ENCODE results near the gene UBE4B. TPM values are rescaled to one million over a fixed set of nuclear protein-coding genes. Genes with fewer than 3 reads are reported as not detected.
A peak's percentile ranks its signal among the peaks of the same experiment; 100 is the strongest.

Gene UBE4B
- total and polyA plus RNA-seq, 9 of the 15 experiments (the other 6 are each of a cell fraction or from before 2014, with no cell fraction given): 11.7 to 73.7 (median 40.1) TPM

DNA sequence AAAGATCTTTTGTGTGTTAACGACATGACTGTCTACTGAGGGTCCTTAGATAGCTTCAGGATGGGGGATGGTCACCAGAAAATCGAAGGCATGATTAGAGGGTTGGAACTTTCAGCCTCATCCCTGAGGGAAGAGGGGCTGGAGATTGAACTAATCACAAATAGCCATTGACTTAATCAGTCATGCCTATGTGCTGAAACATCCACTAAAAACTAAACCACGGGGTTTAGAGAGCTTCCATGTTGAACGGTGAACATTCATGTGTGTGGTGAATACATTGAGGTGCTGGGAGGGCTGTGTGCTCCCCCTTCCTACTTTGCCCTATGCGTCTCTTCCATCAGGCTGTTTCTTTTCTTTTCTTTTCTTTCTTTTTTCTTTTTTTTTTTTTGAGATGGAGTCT lies 18.7 kb upstream of the UBE4B start:
- WGBS (ENCODE audit: insufficient coverage, low coverage, missing lambda C conversion rate): 18% methylated on average over 5 of the region's 5 CpGs
- Histone ChIP-seq H4K20me1 (replicated peaks; ENCODE audit: control insufficient read depth, insufficient read depth, low read length) (no peaks in the 10 kb centered on the region), H3K9me1 (ENCODE audit: control insufficient read depth, insufficient read depth, low read length) (no peaks in the 10 kb centered on the region), H3K9ac (ENCODE audit: insufficient read depth in 1 of 2, low read depth in 2 of 2, low read length in 2 of 2) (no peak overlapping the region), H3K27ac (ENCODE audit: extremely low read depth, low read depth, low read length) (no peak overlapping the region), H3K4me2 (ENCODE audit: insufficient read depth, low read length) (no peak overlapping the region), H3K79me2 (ENCODE audit: control insufficient read depth, insufficient read depth, low read length) (no peaks in the 10 kb centered on the region), H3K36me3 (ENCODE audit: control insufficient read depth, insufficient read depth, low read length) (no peaks in the 10 kb centered on the region), H3K4me1 (replicated peaks in 1 of 2; ENCODE audit: control insufficient read depth in 2 of 2, insufficient read depth in 2 of 2, low read length in 2 of 2) (peaks cover 0 to 5% of the 10 kb centered on the region in 2 experiments; a peak in 2 of 5 replicates), H3K9me3 (replicated peaks; ENCODE audit: control insufficient read depth, insufficient read depth, low read depth, low read length) (no peaks in the 10 kb centered on the region), H3K27me3 (ENCODE audit: control insufficient read depth in 2 of 2, insufficient read depth in 2 of 2, low read length in 2 of 2) (no peaks in the 10 kb centered on the region; a peak in 1 of 5 replicates), H3K4me3 (no peak overlapping the region), H2AFZ (ENCODE audit: low read depth, low read length) (peak overlapping the region; percentile 14; the same call in 1 of the 2 replicates)
- ChIA-PET POLR2A (interaction anchor here (2.5 kb wide), 1 partner anchor 7 kb away, joined by 9 read pairs; no protein-coding TSS in a partner anchor), CTCF (ENCODE audit: low intra/inter-chr PET ratio) (no interaction called here)
- in situ Hi-C loops (cut with MboI): no loop called here
- DNase-seq (ENCODE audit: extremely low read depth in 1 of 4, low spot score in 3 of 4) (no peak), FAIRE-seq (no peak), ATAC-seq (no peak)
- BruUV-seq (replicated peaks): no TSS peak
- intact Hi-C loops (cut with micrococcal nuclease): no loop called here
- TF ChIP-seq ZNF121 (CRISPR knock-in tag; conservative IDR thresholded peaks at IDR 0.05): 0 out of 2 replicates have a peak, but pooled peaks have one; percentile 40
- TF ChIP-seq GABPA (tag; conservative IDR thresholded peaks at IDR 0.05; ENCODE audit: low read depth): no peak

DNA sequence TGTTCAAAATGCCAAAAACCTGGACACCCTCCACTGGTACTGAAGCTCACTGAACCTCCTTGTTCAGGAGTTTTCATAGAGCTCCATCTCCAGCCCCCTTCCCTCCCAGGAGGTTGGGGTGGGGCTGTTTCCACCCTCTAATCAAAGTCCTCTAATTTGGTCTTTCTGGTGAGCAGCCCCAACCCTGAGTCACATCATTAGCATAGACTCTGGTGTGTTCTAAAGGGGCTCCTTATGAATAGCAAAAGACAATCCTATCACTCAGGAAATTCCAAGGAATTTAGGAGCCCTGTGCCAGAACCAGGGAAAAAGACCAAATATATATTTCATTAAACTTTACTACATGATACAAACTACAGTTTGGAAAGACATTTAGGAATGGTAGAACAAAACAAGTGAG lies 13.2 kb upstream of the UBE4B start:
- no peaks in the 10 kb centered on the region for H3K27me3 ChIP-seq (ENCODE audit: control insufficient read depth in 2 of 2, insufficient read depth in 2 of 2, low read length in 2 of 2)
- no peaks in the 10 kb centered on the region for H3K9me1 ChIP-seq (ENCODE audit: control insufficient read depth, insufficient read depth, low read length)
- no peak for DNase-seq (ENCODE audit: extremely low read depth in 1 of 4, low spot score in 3 of 4)
- H3K9me3 ChIP-seq (replicated peaks; ENCODE audit: control insufficient read depth, insufficient read depth, low read depth, low read length): no peaks in the 10 kb centered on the region; the same call in 1 of the 2 replicates
- ATAC-seq: no peak
- H3K4me3 ChIP-seq: no peak overlapping the region
- FAIRE-seq: no peak
- no peaks in the 10 kb centered on the region for H4K20me1 ChIP-seq (replicated peaks; ENCODE audit: control insufficient read depth, insufficient read depth, low read length)
- no peak overlapping the region for H3K27ac ChIP-seq (ENCODE audit: extremely low read depth, low read depth, low read length)
- peaks cover 0 to 5% of the 10 kb centered on the region in 2 experiments; a peak in 2 of 5 replicates for H3K4me1 ChIP-seq (replicated peaks in 1 of 2; ENCODE audit: control insufficient read depth in 2 of 2, insufficient read depth in 2 of 2, low read length in 2 of 2)
- no peak overlapping the region for H3K9ac ChIP-seq (ENCODE audit: insufficient read depth in 1 of 2, low read depth in 2 of 2, low read length in 2 of 2)
- CTCF ChIA-PET (ENCODE audit: low intra/inter-chr PET ratio): no interaction called here
- H2AFZ ChIP-seq (ENCODE audit: low read depth, low read length): no peak overlapping the region
- in situ Hi-C loops (cut with MboI): no loop called here
- H3K4me2 ChIP-seq (ENCODE audit: insufficient read depth, low read length): no peak overlapping the region
- H3K79me2 ChIP-seq (ENCODE audit: control insufficient read depth, insufficient read depth, low read length): no peaks in the 10 kb centered on the region
- POLR2A ChIA-PET: interaction anchor here (0.7 kb wide), 1 partner anchor 15 kb away, joined by 3 read pairs; no protein-coding TSS in a partner anchor
- no peaks in the 10 kb centered on the region for H3K36me3 ChIP-seq (ENCODE audit: control insufficient read depth, insufficient read depth, low read length)
- intact Hi-C loops (cut with micrococcal nuclease): no loop called here
- BruUV-seq (replicated peaks): no TSS peak
- TF ChIP-seq CEBPB (tag; IDR thresholded peaks at IDR 0.05) (no peak), ZNF124 (CRISPR knock-in tag; IDR thresholded peaks at IDR 0.05) (no peak), CBX1 (IDR thresholded peaks at IDR 0.05; ENCODE audit: low read depth) (no peak), MAZ (CRISPR knock-in tag; conservative IDR thresholded peaks at IDR 0.05 in 1 of 2, IDR thresholded peaks at IDR 0.05 in 1 of 2) (no peak), SMARCE1 (IDR thresholded peaks at IDR 0.05) (no peak)
- TF ChIP-seq, protein P1, sequence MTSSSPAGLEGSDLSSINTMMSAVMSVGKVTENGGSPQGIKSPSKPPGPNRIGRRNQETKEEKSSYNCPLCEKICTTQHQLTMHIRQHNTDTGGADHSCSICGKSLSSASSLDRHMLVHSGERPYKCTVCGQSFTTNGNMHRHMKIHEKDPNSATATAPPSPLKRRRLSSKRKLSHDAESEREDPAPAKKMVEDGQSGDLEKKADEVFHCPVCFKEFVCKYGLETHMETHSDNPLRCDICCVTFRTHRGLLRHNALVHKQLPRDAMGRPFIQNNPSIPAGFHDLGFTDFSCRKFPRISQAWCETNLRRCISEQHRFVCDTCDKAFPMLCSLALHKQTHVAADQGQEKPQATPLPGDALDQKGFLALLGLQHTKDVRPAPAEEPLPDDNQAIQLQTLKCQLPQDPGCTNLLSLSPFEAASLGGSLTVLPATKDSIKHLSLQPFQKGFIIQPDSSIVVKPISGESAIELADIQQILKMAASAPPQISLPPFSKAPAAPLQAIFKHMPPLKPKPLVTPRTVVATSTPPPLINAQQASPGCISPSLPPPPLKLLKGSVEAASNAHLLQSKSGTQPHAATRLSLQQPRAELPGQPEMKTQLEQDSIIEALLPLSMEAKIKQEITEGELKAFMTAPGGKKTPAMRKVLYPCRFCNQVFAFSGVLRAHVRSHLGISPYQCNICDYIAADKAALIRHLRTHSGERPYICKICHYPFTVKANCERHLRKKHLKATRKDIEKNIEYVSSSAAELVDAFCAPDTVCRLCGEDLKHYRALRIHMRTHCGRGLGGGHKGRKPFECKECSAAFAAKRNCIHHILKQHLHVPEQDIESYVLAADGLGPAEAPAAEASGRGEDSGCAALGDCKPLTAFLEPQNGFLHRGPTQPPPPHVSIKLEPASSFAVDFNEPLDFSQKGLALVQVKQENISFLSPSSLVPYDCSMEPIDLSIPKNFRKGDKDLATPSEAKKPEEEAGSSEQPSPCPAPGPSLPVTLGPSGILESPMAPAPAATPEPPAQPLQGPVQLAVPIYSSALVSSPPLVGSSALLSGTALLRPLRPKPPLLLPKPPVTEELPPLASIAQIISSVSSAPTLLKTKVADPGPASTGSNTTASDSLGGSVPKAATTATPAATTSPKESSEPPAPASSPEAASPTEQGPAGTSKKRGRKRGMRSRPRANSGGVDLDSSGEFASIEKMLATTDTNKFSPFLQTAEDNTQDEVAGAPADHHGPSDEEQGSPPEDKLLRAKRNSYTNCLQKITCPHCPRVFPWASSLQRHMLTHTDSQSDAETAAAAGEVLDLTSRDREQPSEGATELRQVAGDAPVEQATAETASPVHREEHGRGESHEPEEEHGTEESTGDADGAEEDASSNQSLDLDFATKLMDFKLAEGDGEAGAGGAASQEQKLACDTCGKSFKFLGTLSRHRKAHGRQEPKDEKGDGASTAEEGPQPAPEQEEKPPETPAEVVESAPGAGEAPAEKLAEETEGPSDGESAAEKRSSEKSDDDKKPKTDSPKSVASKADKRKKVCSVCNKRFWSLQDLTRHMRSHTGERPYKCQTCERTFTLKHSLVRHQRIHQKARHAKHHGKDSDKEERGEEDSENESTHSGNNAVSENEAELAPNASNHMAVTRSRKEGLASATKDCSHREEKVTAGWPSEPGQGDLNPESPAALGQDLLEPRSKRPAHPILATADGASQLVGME (CRISPR knock-in tag; IDR thresholded peaks at IDR 0.05): no peak
- TF ChIP-seq, protein P2, sequence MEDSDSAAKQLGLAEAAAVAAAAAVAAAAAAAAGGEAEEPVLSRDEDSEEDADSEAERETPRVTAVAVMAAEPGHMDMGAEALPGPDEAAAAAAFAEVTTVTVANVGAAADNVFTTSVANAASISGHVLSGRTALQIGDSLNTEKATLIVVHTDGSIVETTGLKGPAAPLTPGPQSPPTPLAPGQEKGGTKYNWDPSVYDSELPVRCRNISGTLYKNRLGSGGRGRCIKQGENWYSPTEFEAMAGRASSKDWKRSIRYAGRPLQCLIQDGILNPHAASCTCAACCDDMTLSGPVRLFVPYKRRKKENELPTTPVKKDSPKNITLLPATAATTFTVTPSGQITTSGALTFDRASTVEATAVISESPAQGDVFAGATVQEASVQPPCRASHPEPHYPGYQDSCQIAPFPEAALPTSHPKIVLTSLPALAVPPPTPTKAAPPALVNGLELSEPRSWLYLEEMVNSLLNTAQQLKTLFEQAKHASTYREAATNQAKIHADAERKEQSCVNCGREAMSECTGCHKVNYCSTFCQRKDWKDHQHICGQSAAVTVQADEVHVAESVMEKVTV (CRISPR knock-in tag; IDR thresholded peaks at IDR 0.05): no peak

Measured in K562 (cell line).